Middle frontal gyrus (tissue), 1 donor: Measurements from ENCODE around the gene OVAAL.

Source experiments
- DNase-seq: peaks from one replicate; pipeline ENCODE4 v3.0.0-alpha.2; 2015; ENCODE audit warnings: low spot score; ENCODE audit errors: extremely low spot score

OVAAL gene

GRCh38 chr1:180606155-180606554 lies 47.4 kb downstream of the OVAAL start:
- DNase-seq = no peak

- DNase-seq = no peak
Observed at GRCh38 chr1:180609643-180610555, 51.1 kb downstream of the OVAAL start.

GRCh38 chr1:180610556-180611015 lies 51.8 kb downstream of the OVAAL start:
- DNase-seq = no peak

GRCh38 chr1:180611016-180611930 lies 52.5 kb downstream of the OVAAL start:
- DNase-seq = no peak

GRCh38 chr1:180612632-180613031 lies 53.9 kb downstream of the OVAAL start:
- no peak for DNase-seq

- no peak for DNase-seq
Observed at GRCh38 chr1:180614730-180615129, 56.0 kb downstream of the OVAAL start.

GRCh38 chr1:180615493-180616290 lies 56.9 kb downstream of the OVAAL start:
- no peak for DNase-seq
